ENCODE data around the gene RP9. TPM values are rescaled to one million over a fixed set of nuclear protein-coding genes. Genes with fewer than 3 reads are reported as not detected.

RP9 gene
- total RNA-seq, 4 donors from 2014 or later = 6.5 to 16.9 (median 9.3) TPM

- no peak for DNase-seq (ENCODE audit: low spot score in 2 of 2)
- H3K36me3 ChIP-seq = no peaks in the 10 kb centered on the region
- no peaks in the 10 kb centered on the region for H3K27me3 ChIP-seq
- 25% methylated on average over 2 of the region's 2 CpGs for WGBS
- H3K4me1 ChIP-seq = no peaks in the 10 kb centered on the region
- no peaks in the 10 kb centered on the region for H3K9me3 ChIP-seq
- H3K27ac ChIP-seq = no peak overlapping the region
- no peak overlapping the region for H3K4me3 ChIP-seq
- TF ChIP-seq EP300 (IDR thresholded peaks at IDR 0.05) = no peak
- TF ChIP-seq POLR2AphosphoS5 (IDR thresholded peaks at IDR 0.05) = no peak
- no peak for TF ChIP-seq CTCF (IDR thresholded peaks at IDR 0.05)
- TF ChIP-seq POLR2A (IDR thresholded peaks at IDR 0.05) = no peak
Measured at GRCh38 chr7:33072471-33072870, 36.7 kb downstream of the RP9 start.

DNA sequence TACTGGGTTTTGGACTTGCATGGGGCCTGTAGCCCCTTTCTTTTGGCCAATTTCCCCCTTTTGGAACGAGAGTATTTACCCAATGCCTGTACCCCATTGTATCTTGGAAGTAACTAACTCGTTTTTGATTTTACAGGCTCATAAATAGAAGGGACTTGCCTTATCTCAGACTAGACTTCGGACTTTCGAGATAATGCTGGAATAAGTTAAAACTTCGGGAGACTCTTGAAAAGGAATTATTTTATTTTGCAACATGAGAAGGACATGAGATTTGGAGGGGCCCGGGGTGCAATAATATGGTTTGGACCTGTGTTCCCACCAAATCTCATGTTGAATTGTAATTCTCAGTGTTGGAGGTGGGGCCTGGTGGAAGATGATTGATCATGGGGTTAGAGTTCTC, 38.4 kb downstream of the RP9 start:
- H3K27ac ChIP-seq = no peak overlapping the region
- WGBS = 88% methylated on average over 6 of the region's 6 CpGs
- DNase-seq (ENCODE audit: low spot score in 2 of 2) = no peak
- H3K27me3 ChIP-seq = no peaks in the 10 kb centered on the region
- H3K4me3 ChIP-seq = no peak overlapping the region
- H3K9me3 ChIP-seq = peaks cover 5% of the 10 kb centered on the region
- H3K4me1 ChIP-seq = no peaks in the 10 kb centered on the region
- H3K36me3 ChIP-seq = no peaks in the 10 kb centered on the region
- TF ChIP-seq CTCF (IDR thresholded peaks at IDR 0.05) (no peak), POLR2AphosphoS5 (IDR thresholded peaks at IDR 0.05) (no peak), POLR2A (IDR thresholded peaks at IDR 0.05) (no peak), EP300 (IDR thresholded peaks at IDR 0.05) (no peak)

GRCh38 chr7:33070277-33070676, 38.9 kb downstream of the RP9 start:
- 100% methylated on average over 2 of the region's 2 CpGs for WGBS
- TF ChIP-seq EP300 (IDR thresholded peaks at IDR 0.05) (no peak), POLR2A (IDR thresholded peaks at IDR 0.05) (no peak), CTCF (IDR thresholded peaks at IDR 0.05) (no peak), POLR2AphosphoS5 (IDR thresholded peaks at IDR 0.05) (no peak)
- H3K36me3 ChIP-seq = no peaks in the 10 kb centered on the region
- H3K9me3 ChIP-seq = peaks cover 6% of the 10 kb centered on the region
- H3K4me3 ChIP-seq = no peak overlapping the region
- H3K27ac ChIP-seq = no peak overlapping the region
- H3K4me1 ChIP-seq = no peaks in the 10 kb centered on the region
- no peaks in the 10 kb centered on the region for H3K27me3 ChIP-seq
- no peak for DNase-seq (ENCODE audit: low spot score in 2 of 2)

DNA sequence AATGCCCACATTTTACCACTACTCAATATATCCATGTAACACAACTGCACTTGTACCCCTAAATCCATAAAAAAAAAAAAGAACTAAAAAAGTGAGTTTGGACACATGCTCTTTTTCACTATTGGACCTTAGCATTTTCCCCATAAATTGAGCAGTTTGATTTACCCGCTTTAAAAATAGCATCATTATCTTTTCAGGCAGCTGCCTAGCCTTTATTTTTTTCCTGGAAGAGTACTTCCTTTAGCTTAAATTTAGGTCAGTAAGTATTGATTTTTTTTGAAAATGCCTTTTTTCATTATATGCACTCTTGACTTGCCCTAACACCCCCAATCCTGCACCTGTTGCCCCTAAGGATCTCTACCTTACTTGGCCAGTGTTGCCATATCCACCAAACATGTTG, 41.3 kb downstream of the RP9 start:
- Histone ChIP-seq H3K9me3 (peaks cover 6% of the 10 kb centered on the region), H3K27me3 (no peaks in the 10 kb centered on the region), H3K27ac (no peak overlapping the region), H3K36me3 (no peaks in the 10 kb centered on the region), H3K4me1 (peaks cover 9% of the 10 kb centered on the region), H3K4me3 (no peak overlapping the region)
- WGBS = 89% methylated on average over 1 of the region's 1 CpG
- TF ChIP-seq CTCF (IDR thresholded peaks at IDR 0.05) (no peak), EP300 (IDR thresholded peaks at IDR 0.05) (no peak), POLR2A (IDR thresholded peaks at IDR 0.05) (no peak), POLR2AphosphoS5 (IDR thresholded peaks at IDR 0.05) (no peak)
- no peak for DNase-seq (ENCODE audit: low spot score in 2 of 2)

GRCh38 chr7:33066771-33067170, 42.4 kb downstream of the RP9 start:
- Histone ChIP-seq H3K27ac (no peak overlapping the region), H3K27me3 (no peaks in the 10 kb centered on the region), H3K4me3 (no peak overlapping the region), H3K36me3 (no peaks in the 10 kb centered on the region), H3K9me3 (peaks cover 6% of the 10 kb centered on the region), H3K4me1 (peaks cover 10% of the 10 kb centered on the region)
- 83% methylated on average over 1 of the region's 1 CpG for whole genome bisulfite sequencing
- TF ChIP-seq POLR2AphosphoS5 (IDR thresholded peaks at IDR 0.05) (no peak), EP300 (IDR thresholded peaks at IDR 0.05) (no peak), CTCF (IDR thresholded peaks at IDR 0.05) (no peak), POLR2A (IDR thresholded peaks at IDR 0.05) (no peak)
- DNase-seq (ENCODE audit: low spot score in 2 of 2) = no peak
